Breast epithelium (tissue), 3 donors: ENCODE measurements around the gene VCL.

ENCODE experiments used
- CTCF ChIP-seq, 3 donors: fragments of 450-650 bp; IDR thresholded peaks; one replicate each; pipeline ENCODE4 v1.5.1; 2016 to 2017; ENCODE audit warnings: antibody characterized with exemption in 3 of 3, mild to moderate bottlenecking in 3 of 3, moderate library complexity in 3 of 3
- POLR2A ChIP-seq: fragments of 450-650 bp; IDR thresholded peaks from one replicate; pipeline ENCODE4 v1.6.1; 2016; ENCODE audit warnings: antibody characterized with exemption, mild to moderate bottlenecking, moderate library complexity

- no peak for TF ChIP-seq CTCF (IDR thresholded peaks at IDR 0.05)
- no peak for TF ChIP-seq POLR2A
These were observed 52.0 kb downstream of the VCL start for GRCh38 chr10:74049955-74050354.
